Measurements from ENCODE around the gene ITGB5.
"Not testable (repeated sequence)": the region's sequence is repeated elsewhere in the genome, so short reads cannot be mapped to it uniquely, and the experiment has no call there.

ITGB5 gene

DNA sequence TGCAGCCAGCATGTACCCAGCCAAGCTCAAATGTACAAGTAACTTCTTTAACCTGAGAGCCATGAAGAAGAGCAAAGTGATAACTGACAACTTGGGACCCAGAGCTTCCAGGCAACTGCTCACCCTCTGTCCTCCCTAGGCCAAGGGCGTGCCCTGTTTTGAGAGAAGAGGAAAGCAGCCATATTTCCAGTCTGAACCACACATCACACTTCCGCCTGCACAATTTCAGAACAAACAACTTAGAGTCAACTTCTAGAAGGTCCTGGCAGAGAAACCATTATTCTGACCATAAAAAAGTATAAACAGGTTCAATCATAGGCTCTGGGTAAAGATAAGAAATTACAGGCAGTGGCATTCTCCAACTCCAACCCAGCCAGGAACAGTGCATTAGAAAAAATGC lies 50.1 kb downstream of the ITGB5 start:
- no peak for DNase-seq (ENCODE audit: low read depth)

GRCh38 chr3:124836448-124836847 lies 50.7 kb downstream of the ITGB5 start:
- no peak for DNase-seq (ENCODE audit: low read depth)

GRCh38 chr3:124834723-124835718 lies 52.1 kb downstream of the ITGB5 start:
- peak; percentile 20 for DNase-seq (ENCODE audit: low read depth)

DNA sequence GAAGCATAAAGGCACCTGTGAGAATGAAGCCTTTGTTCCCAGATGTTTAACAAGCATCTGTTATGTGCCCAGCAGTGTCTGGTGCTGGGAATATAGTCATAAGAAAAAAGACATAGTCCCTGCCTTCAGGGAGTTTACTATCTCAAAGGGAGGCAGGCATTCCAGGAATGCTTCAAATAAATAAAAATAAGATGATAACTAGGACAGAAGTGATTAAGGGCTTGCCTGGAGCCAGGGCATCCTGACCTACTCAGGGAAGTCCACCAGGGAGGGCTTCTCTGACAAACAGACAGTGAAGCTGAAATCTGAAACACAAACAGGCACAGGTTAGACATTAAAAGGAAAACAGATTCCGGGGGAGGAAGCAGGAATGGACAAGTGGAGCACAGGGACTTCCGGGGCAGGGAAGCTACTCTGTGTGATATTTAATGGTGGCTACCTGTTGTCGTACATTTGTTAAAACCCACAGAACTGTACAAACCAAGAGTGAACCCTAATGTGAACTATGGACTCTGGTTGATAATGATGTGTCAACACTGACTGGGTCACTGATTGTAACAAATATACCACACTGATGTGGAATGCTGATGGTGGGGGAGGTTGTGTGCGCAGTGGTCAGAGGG lies 53.3 kb downstream of the ITGB5 start:
- no peak for DNase-seq (ENCODE audit: low read depth)

GRCh38 chr3:124832782-124833709 lies 54.1 kb downstream of the ITGB5 start:
- DNase-seq (ENCODE audit: low read depth): no peak

DNA sequence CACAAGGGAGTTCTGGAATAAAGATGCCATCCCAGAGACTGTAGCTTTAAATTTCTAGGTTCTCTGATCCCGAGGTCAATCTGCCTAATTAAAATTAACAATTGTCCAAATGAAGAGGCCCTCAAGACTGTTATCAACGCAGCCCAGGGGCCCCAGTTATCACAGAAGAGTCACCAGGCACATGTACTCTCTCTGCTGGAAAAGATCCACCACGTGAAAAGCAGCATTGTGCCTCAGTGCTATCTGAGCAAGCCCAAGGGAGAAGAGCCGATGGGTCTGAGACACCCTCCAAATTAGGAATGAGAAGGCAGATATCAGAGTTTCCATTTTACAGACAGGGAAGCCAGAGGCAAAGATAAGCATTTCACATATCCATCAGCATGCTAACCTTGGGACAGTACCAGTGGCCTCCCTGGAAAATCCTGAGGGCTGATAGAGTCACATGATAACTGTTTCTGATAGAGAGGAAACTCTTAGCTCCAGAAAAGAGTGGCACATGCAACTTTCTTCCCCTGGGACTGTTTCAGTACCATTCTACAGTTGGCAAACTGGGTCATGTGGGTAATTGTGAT lies 55.5 kb downstream of the ITGB5 start:
- DNase-seq (ENCODE audit: low read depth): no peak

GRCh38 chr3:124829819-124830554 lies 57.2 kb downstream of the ITGB5 start:
- DNase-seq (ENCODE audit: low read depth): no peak

DNA sequence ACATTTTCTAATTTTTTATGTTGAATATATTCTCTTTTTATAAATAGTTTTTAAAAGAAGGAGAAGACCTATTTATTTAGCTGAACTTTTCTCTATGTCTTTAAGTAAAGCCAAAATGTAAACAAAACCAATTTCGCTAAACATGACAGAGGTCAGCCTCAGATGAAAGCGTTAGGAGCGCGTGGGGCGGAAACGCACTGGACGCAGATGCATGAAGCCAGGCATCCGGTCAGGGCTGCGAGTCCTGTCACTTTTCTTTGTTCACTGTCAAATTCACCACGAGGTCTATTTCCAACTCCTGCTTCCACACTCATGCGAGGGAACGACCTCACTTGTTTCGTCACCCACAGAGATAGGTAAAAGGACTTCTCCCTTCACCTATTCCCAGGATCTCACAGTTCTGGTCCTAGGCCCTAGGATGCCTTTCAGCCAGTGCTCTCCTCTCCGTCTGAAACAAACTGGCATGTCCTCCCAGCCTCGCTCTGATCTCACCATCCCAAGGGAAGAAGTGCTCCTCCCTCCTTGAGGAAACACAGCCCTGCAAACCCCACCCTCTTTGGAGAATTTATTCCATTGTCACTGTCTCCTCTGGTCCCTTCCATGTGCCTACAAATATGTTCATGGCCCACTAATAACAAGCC lies 57.9 kb downstream of the ITGB5 start:
- DNase-seq (ENCODE audit: low read depth): no peak

GRCh38 chr3:124827476-124828206 lies 59.5 kb downstream of the ITGB5 start:
- DNase-seq (ENCODE audit: low read depth): not testable (repeated sequence)

GRCh38 chr3:124826703-124827102 lies 60.5 kb downstream of the ITGB5 start:
- no peak for DNase-seq (ENCODE audit: low read depth)

DNA sequence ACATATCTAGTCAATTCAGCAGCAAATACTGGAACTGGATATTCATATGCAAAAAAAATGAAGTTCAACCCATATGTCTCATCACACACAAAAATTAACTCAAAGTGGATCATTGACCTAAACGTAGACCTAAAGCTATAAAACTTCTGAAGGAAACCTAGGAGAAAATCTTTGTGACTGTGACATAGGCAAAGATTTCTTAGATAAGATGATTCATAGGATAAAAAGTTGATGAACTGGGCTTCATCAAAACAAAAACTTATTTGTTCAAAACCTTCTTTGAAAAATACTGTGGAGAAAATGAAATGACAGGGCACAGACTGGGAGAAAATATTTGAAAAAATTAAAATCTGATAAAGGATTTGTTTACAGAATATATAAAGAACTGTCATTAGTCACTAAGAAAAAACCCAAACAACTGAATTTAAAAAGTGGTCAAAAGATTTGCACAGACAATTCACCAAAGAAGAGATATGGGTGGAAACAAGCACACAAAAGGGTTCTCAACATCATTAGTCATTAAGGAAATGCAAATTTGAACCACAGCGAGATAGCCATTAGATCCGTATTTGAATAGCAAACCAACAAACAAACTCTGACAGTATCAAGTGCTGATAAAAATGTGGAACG lies 62.8 kb downstream of the ITGB5 start:
- DNase-seq (ENCODE audit: low read depth): no peak

DNA sequence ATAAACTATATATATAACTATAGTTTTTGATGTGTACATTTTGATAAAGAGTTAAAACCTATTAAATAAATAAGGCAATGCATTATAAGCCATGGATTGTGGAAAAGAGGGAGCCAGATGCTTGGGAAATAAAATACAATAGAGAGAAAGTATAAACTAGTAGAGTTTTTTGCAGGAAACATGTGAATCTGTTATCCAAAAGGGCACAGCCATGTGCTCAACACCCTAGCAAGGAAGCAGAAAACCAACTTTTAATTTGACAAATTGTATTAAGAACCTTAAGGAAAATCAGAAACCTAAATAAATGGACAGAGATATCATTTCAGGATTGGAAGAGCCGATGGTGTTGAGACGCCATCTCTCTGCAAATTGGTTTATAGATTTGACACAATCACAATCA lies 63.5 kb downstream of the ITGB5 start:
- DNase-seq (ENCODE audit: low read depth): no peak

DNA sequence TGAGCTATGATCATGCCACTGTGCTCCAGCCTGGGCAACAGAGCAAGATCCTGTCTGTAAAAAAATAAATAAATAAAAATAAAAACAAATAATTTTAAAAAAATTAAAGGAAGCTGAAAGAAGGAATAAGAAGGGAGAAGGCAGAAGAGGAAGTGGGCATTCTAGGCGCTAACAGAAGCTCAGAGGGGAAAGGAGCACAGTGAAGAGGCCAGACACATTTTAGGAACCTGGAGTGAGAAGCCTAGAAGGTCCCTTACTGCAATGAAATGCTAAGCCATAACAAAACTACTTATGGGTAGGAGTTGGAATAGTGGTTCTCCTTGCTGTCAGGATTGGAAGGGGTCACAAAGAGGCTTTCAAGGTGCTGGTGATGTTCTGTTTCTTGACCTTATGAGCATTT lies 64.0 kb downstream of the ITGB5 start:
- no peak for DNase-seq (ENCODE audit: low read depth)

DNA sequence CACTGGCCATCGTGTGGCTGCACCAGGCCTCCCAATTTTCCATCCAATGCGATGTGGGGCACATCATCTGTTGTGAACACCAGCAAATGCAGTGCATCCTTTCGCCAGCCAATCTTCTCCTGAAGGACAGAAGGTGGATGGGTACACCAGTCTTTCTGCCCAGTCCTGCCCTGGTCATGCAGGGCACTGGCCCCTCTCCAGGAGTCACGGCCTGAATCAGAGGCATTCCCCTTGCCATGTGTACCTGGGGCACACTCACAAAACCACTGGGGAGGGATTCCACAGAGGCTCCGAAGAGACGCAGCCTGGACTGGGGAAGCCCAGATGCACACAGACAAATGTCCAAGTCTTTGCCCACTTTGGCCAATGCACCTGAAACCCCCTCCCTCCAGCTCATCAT lies 65.8 kb downstream of the ITGB5 start:
- DNase-seq (ENCODE audit: low read depth): no peak

DNA sequence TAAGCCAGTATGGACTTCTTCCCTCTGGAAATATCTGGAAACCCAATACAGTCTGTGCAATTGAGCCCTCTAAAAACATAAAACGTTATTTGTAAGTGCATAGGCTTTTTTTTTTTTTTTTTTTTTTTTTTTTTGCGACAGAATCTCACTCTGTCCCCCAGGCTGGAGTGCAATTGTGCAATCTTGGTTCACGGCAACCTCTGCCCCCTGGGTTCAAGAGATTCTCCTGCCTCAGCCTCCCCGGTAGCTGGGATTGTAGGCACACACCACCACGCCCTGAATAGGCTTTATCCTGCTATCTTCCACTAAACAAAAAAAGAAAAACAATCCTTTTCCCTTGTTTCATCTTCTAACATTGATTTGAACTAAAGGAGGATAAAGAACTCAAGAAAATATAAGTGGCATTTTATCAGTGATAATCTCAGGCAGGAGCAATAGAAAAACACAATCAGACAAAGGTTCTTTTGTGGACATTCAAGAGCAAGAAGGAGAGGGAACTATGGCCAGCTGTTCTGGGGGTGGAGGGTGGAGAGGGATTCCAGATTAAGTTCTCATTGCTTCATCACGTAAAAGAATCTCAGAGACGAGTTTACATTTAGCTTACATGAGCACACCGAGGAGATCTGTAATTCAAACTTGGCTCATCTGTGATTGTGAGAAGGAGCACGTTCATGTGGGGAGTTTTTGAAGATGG lies 68.6 kb downstream of the ITGB5 start:
- DNase-seq (ENCODE audit: low read depth): no peak

GRCh38 chr3:124817079-124817478 lies 70.1 kb downstream of the ITGB5 start:
- DNase-seq (ENCODE audit: low read depth): no peak

DNA sequence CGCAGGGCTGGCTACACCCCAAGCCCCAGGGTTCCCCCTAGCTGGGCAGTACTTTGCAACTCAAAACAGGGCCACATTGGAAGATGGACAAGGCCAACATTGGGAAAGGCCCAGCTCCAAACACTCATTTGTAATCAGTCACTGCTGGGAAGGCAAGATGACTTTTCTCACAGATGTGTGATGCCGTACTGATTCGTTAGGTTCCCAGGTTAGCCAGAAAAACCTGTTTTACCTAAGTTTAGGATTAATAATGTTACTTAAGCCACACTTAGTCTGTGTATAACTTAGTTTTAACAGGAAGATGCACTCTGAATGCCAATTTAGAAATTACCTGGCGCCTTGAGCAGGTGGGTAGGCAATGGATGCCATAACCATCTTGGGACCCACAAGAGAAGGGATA lies 71.0 kb downstream of the ITGB5 start:
- DNase-seq (ENCODE audit: low read depth): no peak

DNA sequence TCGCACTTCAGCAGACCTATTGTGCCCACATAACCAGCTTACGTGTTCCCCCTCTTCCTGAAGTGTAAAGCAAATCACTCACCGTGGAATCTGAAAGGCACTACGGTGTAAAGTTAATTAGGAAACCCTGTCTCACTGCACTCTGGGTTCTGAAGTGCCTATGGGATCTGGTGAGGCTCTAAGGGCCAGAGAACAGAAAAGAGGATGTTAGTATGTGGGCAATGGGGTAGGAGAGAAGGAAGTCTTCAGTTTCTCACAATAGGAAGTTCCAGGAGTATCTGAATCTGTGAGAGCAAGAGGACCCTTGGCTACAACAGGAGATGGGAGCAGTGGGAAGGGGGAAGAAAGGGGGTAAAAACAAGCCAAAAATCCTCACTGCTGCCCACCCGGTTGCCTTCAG lies 71.4 kb downstream of the ITGB5 start:
- DNase-seq (ENCODE audit: low read depth): no peak

Measured in stimulated activated CD8-positive, alpha-beta memory T cell treated with anti-CD3 and anti-CD28 coated beads, Interleukin-7, amount 100 ng/mL, for 24 hours (primary cell).